ENCODE measurements around the gene MYO9B.

MYO9B gene

DNA sequence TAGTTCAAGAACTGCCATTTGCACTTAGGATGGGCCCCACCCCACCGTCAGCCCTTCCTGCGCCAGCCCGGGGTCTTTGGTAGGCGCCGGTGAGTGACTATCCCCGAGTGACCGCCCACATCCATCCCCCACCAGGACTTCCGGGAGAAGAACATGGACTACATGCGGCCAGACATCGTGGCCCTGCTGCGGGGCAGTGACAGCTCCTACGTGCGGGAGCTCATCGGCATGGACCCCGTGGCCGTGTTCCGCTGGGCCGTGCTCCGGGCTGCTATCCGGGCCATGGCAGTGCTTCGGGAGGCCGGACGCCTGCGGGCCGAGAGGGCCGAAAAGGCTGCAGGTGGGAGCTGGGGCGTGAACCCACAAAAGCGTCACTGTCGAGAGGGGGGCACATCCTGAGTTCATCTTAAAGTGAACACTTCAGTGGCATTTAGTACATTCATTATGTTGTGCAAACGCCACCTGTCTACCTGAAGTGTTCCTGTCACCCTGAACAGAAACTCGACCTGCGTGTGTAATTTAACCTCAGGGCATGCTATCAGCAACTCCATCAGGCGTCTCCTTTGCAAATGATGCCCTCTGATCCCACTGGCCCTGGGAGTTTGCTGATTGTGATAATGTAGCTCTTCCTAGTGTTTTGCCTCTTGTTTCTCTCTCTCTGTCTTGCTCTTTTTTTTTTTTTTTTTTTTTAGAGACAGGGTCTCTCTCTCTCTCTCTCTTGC lies 97.2 kb downstream of the MYO9B start:
- no peak overlapping the region for H3K27ac ChIP-seq
- H3K4me3 ChIP-seq (ENCODE audit: low read depth, low read length), result no peak overlapping the region
- no peaks in the 10 kb centered on the region for H3K27me3 ChIP-seq (ENCODE audit: insufficient read depth, low read depth, severe bottlenecking)
- no peak for DNase-seq
- no peaks in the 10 kb centered on the region for H3K9me3 ChIP-seq (ENCODE audit: severe bottlenecking)
- TF ChIP-seq, protein P1, sequence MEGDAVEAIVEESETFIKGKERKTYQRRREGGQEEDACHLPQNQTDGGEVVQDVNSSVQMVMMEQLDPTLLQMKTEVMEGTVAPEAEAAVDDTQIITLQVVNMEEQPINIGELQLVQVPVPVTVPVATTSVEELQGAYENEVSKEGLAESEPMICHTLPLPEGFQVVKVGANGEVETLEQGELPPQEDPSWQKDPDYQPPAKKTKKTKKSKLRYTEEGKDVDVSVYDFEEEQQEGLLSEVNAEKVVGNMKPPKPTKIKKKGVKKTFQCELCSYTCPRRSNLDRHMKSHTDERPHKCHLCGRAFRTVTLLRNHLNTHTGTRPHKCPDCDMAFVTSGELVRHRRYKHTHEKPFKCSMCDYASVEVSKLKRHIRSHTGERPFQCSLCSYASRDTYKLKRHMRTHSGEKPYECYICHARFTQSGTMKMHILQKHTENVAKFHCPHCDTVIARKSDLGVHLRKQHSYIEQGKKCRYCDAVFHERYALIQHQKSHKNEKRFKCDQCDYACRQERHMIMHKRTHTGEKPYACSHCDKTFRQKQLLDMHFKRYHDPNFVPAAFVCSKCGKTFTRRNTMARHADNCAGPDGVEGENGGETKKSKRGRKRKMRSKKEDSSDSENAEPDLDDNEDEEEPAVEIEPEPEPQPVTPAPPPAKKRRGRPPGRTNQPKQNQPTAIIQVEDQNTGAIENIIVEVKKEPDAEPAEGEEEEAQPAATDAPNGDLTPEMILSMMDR (IDR thresholded peaks at IDR 0.05; ENCODE audit: low read depth, low read length), result no peak
- H3K36me3 ChIP-seq, result peaks cover 56% of the 10 kb centered on the region

DNA sequence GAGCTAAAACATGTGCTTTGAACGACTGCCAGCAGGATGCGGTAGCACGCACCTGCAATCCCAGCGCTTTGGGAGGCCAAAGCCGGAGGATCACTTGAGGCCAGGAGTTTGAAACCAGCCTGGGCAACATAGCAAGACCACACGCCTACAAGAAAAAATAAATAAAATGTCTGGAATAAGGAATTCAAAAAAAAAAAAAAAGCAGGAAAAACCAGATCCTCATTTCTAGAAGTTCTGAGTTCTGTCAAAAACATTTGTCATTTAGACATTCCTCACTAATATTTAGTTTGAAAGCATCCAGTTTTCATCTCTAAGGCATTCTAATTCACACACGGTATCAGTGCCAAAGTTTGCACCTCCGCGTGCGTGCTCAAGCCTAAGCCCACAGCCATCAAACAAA lies 102.7 kb downstream of the MYO9B start:
- H3K4me3 ChIP-seq (ENCODE audit: low read depth, low read length), result no peak overlapping the region
- peaks cover 36% of the 10 kb centered on the region for H3K36me3 ChIP-seq
- TF ChIP-seq, protein P1 (IDR thresholded peaks at IDR 0.05; ENCODE audit: low read depth, low read length), result no peak
- no peaks in the 10 kb centered on the region for H3K27me3 ChIP-seq (ENCODE audit: insufficient read depth, low read depth, severe bottlenecking)
- H3K27ac ChIP-seq, result no peak overlapping the region
- DNase-seq, result no peak
- H3K9me3 ChIP-seq (ENCODE audit: severe bottlenecking), result no peaks in the 10 kb centered on the region

GRCh38 chr19:17180997-17181702 lies 105.6 kb downstream of the MYO9B start:
- H3K27me3 ChIP-seq (ENCODE audit: insufficient read depth, low read depth, severe bottlenecking), result no peaks in the 10 kb centered on the region
- no peak overlapping the region for H3K4me3 ChIP-seq (ENCODE audit: low read depth, low read length)
- DNase-seq, result no peak
- TF ChIP-seq, protein P1 (IDR thresholded peaks at IDR 0.05; ENCODE audit: low read depth, low read length), result no peak
- peaks cover 29% of the 10 kb centered on the region for H3K36me3 ChIP-seq
- no peaks in the 10 kb centered on the region for H3K9me3 ChIP-seq (ENCODE audit: severe bottlenecking)
- no peak overlapping the region for H3K27ac ChIP-seq

DNA sequence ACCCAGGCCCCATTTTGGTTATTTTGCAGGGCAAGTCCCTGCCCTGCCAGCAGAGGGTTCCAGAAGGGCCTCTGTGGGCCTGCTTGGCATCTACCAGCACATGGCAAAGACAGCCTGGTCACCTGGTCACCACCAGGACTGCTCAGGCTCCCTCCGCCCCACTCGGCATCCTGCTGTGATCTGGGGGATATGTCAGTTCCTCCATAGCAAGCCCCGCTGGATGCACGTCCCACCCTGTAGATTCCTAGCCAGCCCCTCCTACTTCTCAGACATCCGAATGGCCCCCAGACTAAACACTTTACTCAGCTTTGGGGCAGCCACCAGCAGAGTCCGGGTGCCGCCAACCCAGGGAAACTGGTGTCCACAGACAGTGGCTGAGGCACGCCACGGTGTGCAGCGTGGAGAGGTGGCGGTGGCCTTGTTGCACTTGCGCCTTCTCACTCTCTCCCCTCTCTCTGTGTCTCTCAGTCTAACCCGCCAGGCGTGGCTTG lies 107.7 kb downstream of the MYO9B start:
- Histone ChIP-seq H3K9me3 (ENCODE audit: severe bottlenecking) (no peaks in the 10 kb centered on the region), H3K36me3 (peaks cover 19% of the 10 kb centered on the region), H3K27ac (no peak overlapping the region), H3K4me3 (ENCODE audit: low read depth, low read length) (no peak overlapping the region), H3K27me3 (ENCODE audit: insufficient read depth, low read depth, severe bottlenecking) (no peaks in the 10 kb centered on the region)
- TF ChIP-seq, protein P1 (IDR thresholded peaks at IDR 0.05; ENCODE audit: low read depth, low read length), result no peak
- no peak for DNase-seq

DNA sequence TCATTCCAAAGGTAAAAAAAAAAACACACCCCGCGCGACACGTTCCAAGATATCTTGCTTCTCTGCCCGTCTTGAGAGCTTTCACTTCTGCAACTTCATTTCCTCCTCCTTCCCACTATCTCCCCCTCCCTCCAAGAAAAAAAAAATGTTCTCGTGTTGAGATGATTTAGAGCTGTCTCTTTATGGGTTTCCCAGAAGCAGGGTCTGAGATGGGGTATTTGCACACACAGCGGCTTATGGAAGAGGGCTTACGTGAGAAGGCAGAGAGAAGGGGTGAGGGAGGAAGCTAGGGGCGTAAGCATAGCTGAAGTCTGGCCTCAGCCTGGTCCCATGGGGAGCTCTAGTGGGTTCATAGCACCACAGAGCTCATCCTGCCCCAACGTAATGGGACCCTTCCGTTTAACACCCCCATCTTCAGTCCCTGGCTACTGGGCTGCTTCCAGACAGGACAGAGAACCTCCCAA lies 108.3 kb downstream of the MYO9B start:
- TF ChIP-seq, protein P1 (IDR thresholded peaks at IDR 0.05; ENCODE audit: low read depth, low read length), result no peak
- no peak overlapping the region for H3K4me3 ChIP-seq (ENCODE audit: low read depth, low read length)
- no peak for DNase-seq
- H3K36me3 ChIP-seq, result peaks cover 19% of the 10 kb centered on the region
- H3K27me3 ChIP-seq (ENCODE audit: insufficient read depth, low read depth, severe bottlenecking), result no peaks in the 10 kb centered on the region
- H3K9me3 ChIP-seq (ENCODE audit: severe bottlenecking), result no peaks in the 10 kb centered on the region
- H3K27ac ChIP-seq, result no peak overlapping the region

Data from WERI-Rb-1 (cell line).